Muscle of leg (tissue), 11 donors: ENCODE measurements around the gene MBTPS2. TPM values are rescaled to one million over a fixed set of nuclear protein-coding genes. Genes with fewer than 3 reads are reported as not detected.

Experiments used
- DNase-seq: peaks from one replicate; pipeline ENCODE4 v3.0.0; 2013
- H3K27ac ChIP-seq: one replicate; pipeline ENCODE4 v1.5.1; 2013; ENCODE audit warnings: mild to moderate bottlenecking, low read length, control low read depth
- H3K27me3 ChIP-seq: one replicate; pipeline ENCODE4 v1.6.1; 2013; ENCODE audit warnings: low read length; ENCODE audit not compliant: control insufficient read depth, insufficient read depth
- H3K36me3 ChIP-seq: one replicate; pipeline ENCODE4 v1.6.1; 2013; ENCODE audit warnings: low read length; ENCODE audit not compliant: control insufficient read depth, insufficient read depth
- H3K4me1 ChIP-seq: one replicate; pipeline ENCODE4 v1.6.1; 2013; ENCODE audit warnings: low read length; ENCODE audit not compliant: control insufficient read depth, insufficient read depth
- H3K4me3 ChIP-seq: one replicate; pipeline ENCODE4 v1.5.1; 2013; ENCODE audit warnings: low read length, control low read depth
- H3K9me3 ChIP-seq: replicated peaks from 2 replicates; pipeline ENCODE4 v1.6.1; 2013; ENCODE audit warnings: low read depth, low read length; ENCODE audit not compliant: control insufficient read depth
- WGBS: methylation state at CpG from one replicate; pipeline ENCODE4 v1.1.5; 2013; ENCODE audit warnings: missing lambda C conversion rate; ENCODE audit not compliant: insufficient coverage; 5-methylcytosine and 5-hydroxymethylcytosine counted together
- polyA plus RNA-seq, 8 donors: library from polyadenylated mRNA; unstranded; fragments of 120-200 nt; gene quantifications; one replicate each; pipeline versions ENCODE4 v1.2.1 to v1.2.3, GENCODE V29; 2013; ENCODE audit warnings: inconsistent platforms in 1 of 8, low replicate concordance in 1 of 8; ENCODE audit not compliant: insufficient read length in 8 of 8, insufficient read depth in 1 of 8
- total RNA-seq: library from RNA; stranded (reverse); fragments of 120-200 nt; gene quantifications from one replicate; pipeline ENCODE4 v1.2.4, GENCODE V29; 2013

Gene MBTPS2
- total and polyA plus RNA-seq, 9 donors, result 10.7 to 23.1 (median 21.1) TPM

DNA sequence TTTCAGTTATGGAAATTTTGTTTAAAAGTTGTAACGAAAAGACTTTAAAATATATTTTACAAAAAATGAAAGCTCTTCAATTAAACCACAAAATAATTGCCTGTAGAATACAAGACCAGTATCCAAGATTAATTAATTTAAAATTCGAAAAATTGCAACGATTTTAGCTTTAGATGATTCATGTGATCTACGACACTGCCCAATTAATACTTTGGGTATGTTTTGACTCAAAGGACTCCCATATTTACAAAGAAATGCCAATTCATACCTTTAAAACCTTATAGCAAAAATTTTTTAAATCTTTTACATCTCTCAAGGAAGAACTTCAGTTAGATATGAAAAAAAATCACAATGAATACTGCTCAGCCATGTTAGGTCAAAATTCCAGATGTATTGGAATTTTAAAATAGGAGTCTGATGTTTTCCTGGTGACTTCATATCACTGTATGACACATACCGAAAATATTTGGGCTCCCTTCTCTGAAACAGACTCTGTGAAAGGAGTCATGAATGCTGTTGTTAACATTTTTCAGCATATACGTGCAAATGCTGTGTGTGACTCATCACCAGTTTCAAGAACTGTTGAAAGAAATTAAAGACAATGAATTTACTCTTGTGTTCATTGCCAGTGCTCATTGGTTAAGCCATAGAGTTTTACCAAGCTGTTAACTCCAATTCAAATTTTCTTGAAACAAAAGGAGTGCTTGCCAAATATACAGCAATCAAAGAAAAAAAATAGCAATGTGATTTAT lies 87.3 kb downstream of the MBTPS2 start:
- Histone ChIP-seq H3K36me3 (no peaks in the 10 kb centered on the region), H3K4me3 (no peak overlapping the region), H3K27ac (peak overlapping the region; percentile 40), H3K4me1 (no peaks in the 10 kb centered on the region), H3K27me3 (no peaks in the 10 kb centered on the region), H3K9me3 (no peaks in the 10 kb centered on the region)
- DNase-seq, result peak; percentile 81
- WGBS, result no CpG with 5 or more reads among the region's 6 CpGs

GRCh38 chrX:21929209-21929608 lies 89.8 kb downstream of the MBTPS2 start:
- Histone ChIP-seq H3K27ac (no peak overlapping the region), H3K4me3 (no peak overlapping the region), H3K36me3 (no peaks in the 10 kb centered on the region), H3K9me3 (no peaks in the 10 kb centered on the region), H3K27me3 (peaks cover 3% of the 10 kb centered on the region), H3K4me1 (no peaks in the 10 kb centered on the region)
- DNase-seq, result no peak
- 76% methylated on average over 4 of the region's 4 CpGs for WGBS

- Histone ChIP-seq H3K4me1 (no peaks in the 10 kb centered on the region), H3K27ac (no peak overlapping the region), H3K4me3 (no peak overlapping the region), H3K9me3 (no peaks in the 10 kb centered on the region), H3K27me3 (peaks cover 3% of the 10 kb centered on the region), H3K36me3 (no peaks in the 10 kb centered on the region)
- WGBS, result 80% methylated on average over 1 of the region's 1 CpG
- DNase-seq, result no peak
Observed at GRCh38 chrX:21930986-21931385, 91.6 kb downstream of the MBTPS2 start.

GRCh38 chrX:21932292-21933002 lies 93.0 kb downstream of the MBTPS2 start:
- no peak for DNase-seq
- 55% methylated on average over 3 of the region's 11 CpGs for WGBS

GRCh38 chrX:21933077-21933476 lies 93.7 kb downstream of the MBTPS2 start:
- Histone ChIP-seq H3K4me1 (no peaks in the 10 kb centered on the region), H3K9me3 (no peaks in the 10 kb centered on the region), H3K27ac (no peak overlapping the region), H3K36me3 (no peaks in the 10 kb centered on the region), H3K4me3 (no peak overlapping the region), H3K27me3 (peaks cover 4% of the 10 kb centered on the region)
- DNase-seq, result no peak
- 52% methylated on average over 6 of the region's 7 CpGs for WGBS

More at GRCh38 chrX:21932292-21933002, 93.0 kb downstream of the MBTPS2 start:
- H3K4me1 ChIP-seq, result no peaks in the 10 kb centered on the region
- H3K9me3 ChIP-seq, result no peaks in the 10 kb centered on the region
- no peaks in the 10 kb centered on the region for H3K36me3 ChIP-seq
- no peak overlapping the region for H3K4me3 ChIP-seq
- H3K27me3 ChIP-seq, result peaks cover 3% of the 10 kb centered on the region
- H3K27ac ChIP-seq, result no peak overlapping the region

- no peak overlapping the region for H3K4me3 ChIP-seq
- no peaks in the 10 kb centered on the region for H3K4me1 ChIP-seq
- no peaks in the 10 kb centered on the region for H3K9me3 ChIP-seq
- peaks cover 8% of the 10 kb centered on the region for H3K27me3 ChIP-seq
- no peak for DNase-seq
- H3K36me3 ChIP-seq, result no peaks in the 10 kb centered on the region
- no peak overlapping the region for H3K27ac ChIP-seq
- WGBS, result 79% methylated on average over 3 of the region's 3 CpGs
Observed at GRCh38 chrX:21934414-21934813, 95.0 kb downstream of the MBTPS2 start.

Other genes with a start within 250 kb of the MBTPS2 start
- gene KLHL34, start 181.3 kb upstream of the MBTPS2 start, total RNA-seq, result 0.09 TPM
- under 1 TPM; 0.05 to 0.15 (median 0.11) TPM for gene KLHL34, start 181.3 kb upstream of the MBTPS2 start, polyA plus RNA-seq
- gene SMPX, start 81.5 kb upstream of the MBTPS2 start, total RNA-seq, result 281 TPM
- gene SMPX, start 81.5 kb upstream of the MBTPS2 start, polyA plus RNA-seq, result 100 to 1,000 TPM; 184 to 299 (median 236) TPM
- gene YY2, start 16.4 kb downstream of the MBTPS2 start, total RNA-seq, result 0.93 TPM
- gene YY2, start 16.4 kb downstream of the MBTPS2 start, polyA plus RNA-seq, result 1 to 10 TPM; 1.4 to 2.5 (median 1.5) TPM
- gene SMS, start 101.1 kb downstream of the MBTPS2 start, total RNA-seq, result 69.9 TPM
- gene SMS, start 101.1 kb downstream of the MBTPS2 start, polyA plus RNA-seq, result 10 to 100 TPM; 66.1 to 79.4 (median 71.7) TPM
- gene PHEX, start 192.7 kb downstream of the MBTPS2 start, total RNA-seq, result 4.9 TPM
- gene PHEX, start 192.7 kb downstream of the MBTPS2 start, polyA plus RNA-seq, result 1 to 10 TPM; 1.9 to 5.3 (median 3.9) TPM